Stimulated activated CD4-positive, alpha-beta T cell treated with anti-CD3 and anti-CD28 coated beads, TNF-alpha, amount 100 ng/mL, for 24 hours (primary cell): ENCODE measurements around the gene SPATA19.
A peak's percentile ranks its signal among the peaks of the same experiment; 100 is the strongest.

Experiments
- DNase-seq, 3 experiments: peaks; one replicate each; pipeline ENCODE4 v3.0.0-alpha.2; 2020; ENCODE audit warnings: low read depth in 3 of 3

SPATA19 gene

GRCh38 chr11:133835593-133836548 lies 9.4 kb downstream of the SPATA19 start:
- DNase-seq = no peak

GRCh38 chr11:133834682-133835592 lies 10.4 kb downstream of the SPATA19 start:
- DNase-seq = peak in 2 of 3 experiments; percentile 9 to 36

GRCh38 chr11:133833898-133834681 lies 11.2 kb downstream of the SPATA19 start:
- no peak for DNase-seq

GRCh38 chr11:133832991-133833897 lies 12.1 kb downstream of the SPATA19 start:
- DNase-seq = no peak

- no peak for DNase-seq
Observed at GRCh38 chr11:133832096-133832990, 13.0 kb downstream of the SPATA19 start.

GRCh38 chr11:133830931-133831907 lies 14.1 kb downstream of the SPATA19 start:
- no peak for DNase-seq

- no peak for DNase-seq
Observed at GRCh38 chr11:133829566-133829965, 15.7 kb downstream of the SPATA19 start.

GRCh38 chr11:133828871-133829270 lies 16.4 kb downstream of the SPATA19 start:
- DNase-seq = no peak

GRCh38 chr11:133827556-133827955 lies 17.8 kb downstream of the SPATA19 start:
- DNase-seq = no peak

GRCh38 chr11:133826866-133827265 lies 18.4 kb downstream of the SPATA19 start:
- DNase-seq = no peak

- no peak for DNase-seq
Observed at GRCh38 chr11:133825666-133826065, 19.6 kb downstream of the SPATA19 start.

GRCh38 chr11:133825156-133825555 lies 20.2 kb downstream of the SPATA19 start:
- no peak for DNase-seq

GRCh38 chr11:133824593-133824992 lies 20.7 kb downstream of the SPATA19 start:
- DNase-seq = no peak

GRCh38 chr11:133823614-133824013 lies 21.7 kb downstream of the SPATA19 start:
- DNase-seq = no peak

GRCh38 chr11:133823211-133823610 lies 22.1 kb downstream of the SPATA19 start:
- no peak for DNase-seq

GRCh38 chr11:133821776-133822175 lies 23.5 kb downstream of the SPATA19 start:
- DNase-seq = peak in 1 of 3 experiments; percentile 16

- no peak for DNase-seq
Observed at GRCh38 chr11:133819746-133820315, 25.5 kb downstream of the SPATA19 start.

- no peak for DNase-seq
Observed at GRCh38 chr11:133819114-133819513, 26.2 kb downstream of the SPATA19 start.
